LNCaP clone FGC (cell line): ENCODE measurements around the gene EVX1.

Experiments
- DNase-seq: peaks from one replicate; pipeline ENCODE4 v3.0.0-alpha.2; 2011; ENCODE audit warnings: low read depth
- H3K4me3 ChIP-seq: 2 replicates; pipeline ENCODE4 v1.5.1; 2011; ENCODE audit warnings: mild to moderate bottlenecking, low read depth, low read length, control low read depth
- CTCF ChIP-seq: IDR thresholded peaks from 2 replicates; pipeline ENCODE4 v1.5.1; 2012; ENCODE audit warnings: mild to moderate bottlenecking; ENCODE audit not compliant: control insufficient read depth, insufficient read depth; ENCODE audit errors: extremely low read depth

EVX1 gene

DNA sequence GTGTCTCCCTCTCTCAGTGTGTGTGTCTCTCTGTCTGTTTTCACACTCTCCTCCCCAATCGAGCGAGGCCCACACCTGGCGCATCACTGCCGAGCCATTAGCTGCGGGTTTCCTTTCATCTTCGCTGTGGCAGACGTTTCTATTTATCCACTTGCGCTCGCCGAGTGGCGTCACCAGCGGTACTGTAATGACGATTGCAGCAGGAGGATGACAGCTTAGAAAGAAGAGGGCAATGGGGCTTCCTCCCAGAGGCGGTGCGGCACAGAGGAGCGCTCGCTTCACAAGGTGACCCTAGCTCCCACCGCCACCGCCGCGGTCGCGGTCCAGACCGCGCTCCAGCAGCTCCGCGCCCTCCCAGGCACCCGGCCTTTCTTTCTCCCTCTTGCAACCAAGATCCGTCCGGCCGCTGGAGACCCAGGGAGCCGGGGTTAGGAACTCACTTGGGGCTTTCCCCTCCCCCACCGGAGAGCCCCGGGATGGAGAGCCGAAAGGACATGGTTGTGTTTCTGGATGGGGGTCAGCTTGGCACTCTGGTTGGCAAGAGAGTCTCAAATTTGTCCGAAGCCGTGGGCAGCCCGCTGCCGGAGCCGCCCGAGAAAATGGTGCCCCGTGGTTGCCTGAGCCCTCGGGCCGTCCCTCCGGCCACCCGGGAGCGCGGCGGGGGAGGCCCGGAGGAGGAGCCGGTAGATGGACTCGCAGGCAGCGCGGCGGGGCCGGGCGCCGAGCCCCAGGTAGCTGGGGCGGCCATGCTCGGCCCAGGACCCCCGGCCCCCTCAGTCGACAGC, at the start of gene EVX1:
TSS of gene EVX1 (plus strand) at position 248 of the 785 bp plus-strand sequence. CDS start at position 477, 229 bp downstream.
- no peak for TF ChIP-seq CTCF
- no peak within 1 kb of the TSS for H3K4me3 ChIP-seq
- DNase-seq = no peak

DNA sequence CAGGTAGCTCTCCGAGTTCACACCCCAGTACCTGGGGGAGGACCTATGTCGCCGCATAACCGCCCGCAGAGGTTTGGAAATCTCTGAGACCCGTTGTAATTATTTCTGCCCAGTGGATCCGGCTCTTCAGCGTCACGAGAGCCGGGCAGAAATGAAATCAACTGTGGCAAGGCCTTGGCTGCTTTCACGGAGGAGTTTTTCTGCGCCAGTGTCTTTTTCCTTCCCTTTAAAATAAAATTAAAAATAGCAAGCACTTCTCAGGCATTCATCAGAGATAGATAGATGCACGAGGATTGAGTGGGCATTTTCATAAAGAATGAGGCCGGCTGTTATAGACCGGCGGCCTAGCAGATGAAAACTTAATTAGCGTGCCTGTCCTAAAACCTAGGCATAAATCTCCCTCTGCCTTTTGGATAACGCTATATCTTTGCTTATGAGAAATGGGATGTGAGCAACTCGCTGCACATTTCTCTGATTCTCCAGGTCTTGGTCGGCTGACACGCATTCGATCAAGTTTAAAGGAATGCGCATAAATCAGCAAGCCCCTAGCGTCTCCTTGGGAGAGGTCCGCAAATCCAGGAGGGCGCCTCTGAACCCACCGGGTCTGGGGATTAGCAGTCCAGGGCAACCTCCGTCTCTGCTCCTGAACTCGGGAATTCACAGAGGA, 49.1 kb upstream of the EVX1 start:
- no peak for TF ChIP-seq CTCF
- no peak overlapping the region for H3K4me3 ChIP-seq
- no peak for DNase-seq

DNA sequence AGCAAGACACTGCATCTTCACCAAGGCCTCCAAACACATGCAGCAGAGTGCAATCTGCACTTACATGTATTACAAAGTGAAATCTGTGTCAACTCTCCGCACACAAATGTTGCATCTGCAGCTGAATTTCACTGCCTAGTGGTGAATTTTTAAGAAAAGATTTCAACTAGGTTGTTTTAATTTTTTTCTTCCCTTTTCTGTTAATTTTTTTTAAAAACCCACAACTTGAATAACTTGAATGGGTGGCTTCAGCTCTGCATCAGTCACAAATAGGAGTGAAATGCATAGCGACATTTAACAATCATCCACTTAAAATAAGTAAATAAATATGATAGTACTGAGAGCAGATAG, 48.6 kb upstream of the EVX1 start:
- no peak overlapping the region for H3K4me3 ChIP-seq
- DNase-seq = no peak
- TF ChIP-seq CTCF = no peak

GRCh38 chr7:27194686-27195379, 47.8 kb upstream of the EVX1 start:
- H3K4me3 ChIP-seq = no peak overlapping the region

DNA sequence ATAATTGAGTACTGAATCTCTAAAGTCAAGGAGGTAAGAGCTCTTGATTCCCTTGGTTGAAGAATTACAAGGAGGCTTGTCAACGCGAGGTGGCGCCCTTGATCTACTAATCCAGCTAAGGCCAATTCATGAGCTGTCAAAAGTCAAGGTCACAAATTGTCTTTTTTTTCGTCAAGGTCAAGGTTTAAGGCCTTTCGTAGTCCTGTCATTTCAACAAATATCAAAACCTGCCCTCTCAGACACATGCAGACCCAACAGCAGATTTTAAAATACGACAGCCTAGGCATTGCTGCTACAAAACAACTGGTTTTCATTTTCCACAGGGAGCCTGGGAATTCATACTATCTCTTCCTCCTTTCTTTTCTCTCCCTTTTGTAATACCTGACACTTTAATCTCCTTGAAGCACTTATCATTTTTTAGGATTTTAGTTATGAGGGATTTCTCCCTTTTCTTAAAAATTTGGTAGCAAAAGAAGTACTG, 46.3 kb upstream of the EVX1 start:
- DNase-seq = peak; percentile 34
- no peak overlapping the region for H3K4me3 ChIP-seq
- TF ChIP-seq CTCF = peak; percentile 91

More at GRCh38 chr7:27194686-27195379, 47.8 kb upstream of the EVX1 start:
- DNase-seq = no peak
- TF ChIP-seq CTCF = no peak

GRCh38 chr7:27197137-27198042, 45.2 kb upstream of the EVX1 start:
- TF ChIP-seq CTCF = no peak
- no peak for DNase-seq
- H3K4me3 ChIP-seq = no peak overlapping the region
